Retina (tissue), 1 donor: ENCODE results near the gene CEMIP2.
"Not testable (repeated sequence)": the region's sequence is repeated elsewhere in the genome, so short reads cannot be mapped to it uniquely, and the experiment has no call there.

Experiments used
- DNase-seq: peaks from one replicate; pipeline ENCODE4 v3.0.0-alpha.2; 2016

CEMIP2 gene, protein sequence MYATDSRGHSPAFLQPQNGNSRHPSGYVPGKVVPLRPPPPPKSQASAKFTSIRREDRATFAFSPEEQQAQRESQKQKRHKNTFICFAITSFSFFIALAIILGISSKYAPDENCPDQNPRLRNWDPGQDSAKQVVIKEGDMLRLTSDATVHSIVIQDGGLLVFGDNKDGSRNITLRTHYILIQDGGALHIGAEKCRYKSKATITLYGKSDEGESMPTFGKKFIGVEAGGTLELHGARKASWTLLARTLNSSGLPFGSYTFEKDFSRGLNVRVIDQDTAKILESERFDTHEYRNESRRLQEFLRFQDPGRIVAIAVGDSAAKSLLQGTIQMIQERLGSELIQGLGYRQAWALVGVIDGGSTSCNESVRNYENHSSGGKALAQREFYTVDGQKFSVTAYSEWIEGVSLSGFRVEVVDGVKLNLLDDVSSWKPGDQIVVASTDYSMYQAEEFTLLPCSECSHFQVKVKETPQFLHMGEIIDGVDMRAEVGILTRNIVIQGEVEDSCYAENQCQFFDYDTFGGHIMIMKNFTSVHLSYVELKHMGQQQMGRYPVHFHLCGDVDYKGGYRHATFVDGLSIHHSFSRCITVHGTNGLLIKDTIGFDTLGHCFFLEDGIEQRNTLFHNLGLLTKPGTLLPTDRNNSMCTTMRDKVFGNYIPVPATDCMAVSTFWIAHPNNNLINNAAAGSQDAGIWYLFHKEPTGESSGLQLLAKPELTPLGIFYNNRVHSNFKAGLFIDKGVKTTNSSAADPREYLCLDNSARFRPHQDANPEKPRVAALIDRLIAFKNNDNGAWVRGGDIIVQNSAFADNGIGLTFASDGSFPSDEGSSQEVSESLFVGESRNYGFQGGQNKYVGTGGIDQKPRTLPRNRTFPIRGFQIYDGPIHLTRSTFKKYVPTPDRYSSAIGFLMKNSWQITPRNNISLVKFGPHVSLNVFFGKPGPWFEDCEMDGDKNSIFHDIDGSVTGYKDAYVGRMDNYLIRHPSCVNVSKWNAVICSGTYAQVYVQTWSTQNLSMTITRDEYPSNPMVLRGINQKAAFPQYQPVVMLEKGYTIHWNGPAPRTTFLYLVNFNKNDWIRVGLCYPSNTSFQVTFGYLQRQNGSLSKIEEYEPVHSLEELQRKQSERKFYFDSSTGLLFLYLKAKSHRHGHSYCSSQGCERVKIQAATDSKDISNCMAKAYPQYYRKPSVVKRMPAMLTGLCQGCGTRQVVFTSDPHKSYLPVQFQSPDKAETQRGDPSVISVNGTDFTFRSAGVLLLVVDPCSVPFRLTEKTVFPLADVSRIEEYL (N-terminal part only)

DNA sequence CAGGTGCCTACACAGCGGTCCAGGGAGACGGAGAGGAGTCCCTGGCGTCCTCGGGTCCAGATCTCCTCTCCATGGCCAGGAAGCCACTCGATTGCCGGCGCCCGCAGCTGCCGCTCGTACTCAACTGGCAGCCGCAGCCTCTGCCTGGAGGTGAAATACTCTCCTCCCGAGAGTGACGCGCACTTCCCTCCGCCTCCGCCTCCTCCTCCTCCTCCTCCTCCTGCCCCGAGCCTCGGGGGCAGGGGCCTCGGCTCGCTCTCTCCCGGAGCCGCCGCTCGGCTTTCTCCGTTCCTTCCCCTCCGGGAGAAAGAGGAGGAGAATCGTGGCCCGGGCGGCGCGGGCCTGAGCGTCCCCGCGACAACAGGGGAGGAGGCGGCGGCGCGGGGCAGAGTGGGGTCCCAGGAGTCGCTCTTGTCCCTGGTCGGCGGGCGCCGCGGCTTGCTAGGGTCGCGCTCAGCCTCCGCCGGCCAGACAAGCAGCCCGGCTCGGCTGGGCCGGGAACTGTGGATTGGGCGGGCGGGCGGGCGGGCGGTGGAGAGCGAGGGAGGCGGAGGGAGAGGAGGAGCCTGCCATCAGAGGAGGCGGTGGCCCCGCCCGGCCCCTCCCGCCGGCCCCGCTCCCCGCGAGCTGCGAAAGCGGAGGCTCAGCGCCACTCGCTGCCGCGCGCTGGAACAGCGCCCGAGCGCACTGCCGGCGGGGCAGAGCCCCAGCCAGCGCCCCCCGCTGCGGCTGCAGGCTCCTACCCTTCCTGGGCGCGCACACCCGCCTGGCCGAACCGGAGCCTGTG is at the start of gene CEMIP2:
TSS of gene CEMIP2 (minus strand) at position 126 of the 787 bp plus-strand sequence. CDS start 18,140 bp downstream, outside the sequence.
- peak; percentile 96 for DNase-seq

DNA sequence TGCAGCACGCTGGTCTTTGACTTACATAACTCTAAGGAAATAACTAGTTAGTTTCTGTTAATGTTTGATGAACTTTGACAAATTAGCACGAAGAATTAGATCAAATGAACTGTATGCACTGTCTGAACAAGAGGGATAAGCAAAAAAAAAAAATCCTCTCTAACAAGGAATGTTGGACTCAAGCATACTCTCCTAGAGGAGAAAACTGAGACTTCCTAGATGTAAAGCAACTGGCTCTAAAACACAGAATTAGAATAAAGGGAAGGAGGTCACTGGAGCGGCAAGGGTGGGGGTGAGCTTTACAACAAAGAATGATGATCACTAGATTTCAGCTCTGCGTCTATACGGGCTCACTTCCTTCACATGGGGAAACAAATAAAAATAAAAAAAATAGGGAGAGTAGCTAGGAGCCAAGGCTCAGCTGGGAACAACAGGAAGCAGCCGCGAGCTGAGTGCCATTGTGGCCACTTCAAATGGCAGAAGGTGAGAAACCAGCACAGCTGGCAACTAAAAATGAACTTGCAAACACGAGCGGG is 48.7 kb upstream of the CEMIP2 start:
- no peak for DNase-seq

DNA sequence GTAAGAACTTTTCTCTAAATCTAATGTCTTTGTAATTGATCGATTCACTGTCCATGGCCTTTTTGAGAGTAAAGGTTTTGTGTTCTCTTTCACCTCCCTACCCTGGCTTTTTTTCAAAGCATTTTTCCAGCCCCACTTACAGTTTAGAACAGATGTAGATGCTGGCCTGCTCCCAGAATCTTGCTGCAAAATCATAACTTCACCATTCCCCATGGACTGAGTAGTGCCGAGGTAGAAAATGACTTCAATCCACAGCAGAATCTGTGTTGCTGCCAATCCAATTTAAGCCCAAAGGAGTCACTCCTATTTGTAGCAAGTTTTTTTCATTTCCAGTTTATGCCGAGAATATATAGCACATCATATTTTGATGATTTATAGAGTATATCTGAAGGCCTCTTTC is 46.5 kb upstream of the CEMIP2 start:
- DNase-seq = no peak

DNA sequence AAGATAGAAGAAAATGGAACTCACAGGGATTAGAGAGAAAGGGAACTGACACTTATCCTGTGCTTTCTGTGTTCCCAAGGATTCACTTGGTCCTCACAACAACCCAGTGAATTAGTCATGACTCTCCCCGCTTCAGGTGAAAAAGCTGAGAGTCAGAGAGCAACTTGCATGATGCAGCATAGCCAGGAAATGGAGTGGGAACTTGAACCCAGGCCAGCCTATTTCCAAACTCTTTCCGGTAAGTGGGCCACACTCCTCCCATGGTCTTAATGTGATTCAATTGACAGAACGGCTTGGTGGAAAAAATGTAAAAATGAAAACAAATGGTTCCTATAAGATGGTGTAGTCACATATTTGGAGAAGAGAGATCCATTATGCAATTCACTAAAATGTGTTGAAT is 45.9 kb upstream of the CEMIP2 start:
- DNase-seq = no peak

DNA sequence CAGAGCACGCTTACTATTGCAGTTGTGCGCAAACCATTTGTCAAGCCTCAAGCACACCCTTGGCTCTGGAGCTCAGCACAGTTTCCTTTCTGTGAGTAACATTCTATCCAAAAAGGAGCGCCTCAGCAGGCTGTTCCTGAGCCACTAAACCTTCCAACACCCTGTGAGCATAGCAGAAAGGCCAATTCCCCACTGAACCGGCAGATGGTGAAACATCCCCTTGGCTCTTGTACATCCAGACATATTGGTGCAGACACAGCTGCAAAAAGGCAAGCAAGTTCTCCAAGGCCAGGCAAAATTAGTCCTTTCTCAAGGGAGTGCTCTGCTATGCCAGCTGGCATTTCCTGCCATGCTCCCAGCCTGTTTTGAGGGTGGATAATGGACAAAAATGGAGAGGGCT is 44.1 kb upstream of the CEMIP2 start:
- no peak for DNase-seq

DNA sequence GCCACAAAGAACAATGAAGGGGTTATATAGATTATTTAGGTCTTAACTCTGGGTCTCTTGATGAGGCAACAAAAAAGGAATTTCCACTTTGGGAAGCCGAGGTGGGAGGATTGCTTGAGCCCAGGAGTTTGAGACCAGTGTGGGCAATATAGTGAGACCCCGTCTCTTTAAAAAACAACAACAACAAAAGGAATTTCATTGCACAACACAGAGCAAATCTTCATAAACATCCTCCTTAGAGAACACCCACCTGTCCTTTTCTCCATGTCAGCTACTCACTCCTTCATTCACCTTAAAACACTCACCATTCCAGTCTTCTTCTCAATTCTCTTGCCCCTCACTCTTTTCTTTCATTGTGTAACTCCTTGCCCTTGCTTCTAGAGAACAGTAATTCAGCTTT is 39.8 kb upstream of the CEMIP2 start:
- no peak for DNase-seq

DNA sequence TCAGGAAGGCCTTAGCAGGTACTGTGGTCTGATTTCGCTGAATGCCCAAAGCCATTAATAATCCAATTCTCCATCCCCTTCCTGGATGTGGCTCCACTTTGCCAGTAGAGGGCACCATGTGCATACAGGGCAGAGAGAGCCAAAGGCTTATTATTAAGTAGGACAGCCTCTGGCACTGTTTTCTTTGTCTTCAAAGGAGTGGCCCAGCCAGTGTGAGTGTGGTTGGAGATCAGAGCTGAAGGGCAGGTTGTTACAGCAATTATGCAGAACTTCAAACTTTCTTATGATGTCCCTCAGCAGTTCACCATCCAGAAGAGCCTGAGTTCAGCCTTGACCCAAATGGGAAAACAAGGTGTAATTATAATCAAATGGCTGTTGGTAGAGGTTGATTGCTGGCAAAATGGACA is 38.6 kb upstream of the CEMIP2 start:
- peak; percentile 54 for DNase-seq

DNA sequence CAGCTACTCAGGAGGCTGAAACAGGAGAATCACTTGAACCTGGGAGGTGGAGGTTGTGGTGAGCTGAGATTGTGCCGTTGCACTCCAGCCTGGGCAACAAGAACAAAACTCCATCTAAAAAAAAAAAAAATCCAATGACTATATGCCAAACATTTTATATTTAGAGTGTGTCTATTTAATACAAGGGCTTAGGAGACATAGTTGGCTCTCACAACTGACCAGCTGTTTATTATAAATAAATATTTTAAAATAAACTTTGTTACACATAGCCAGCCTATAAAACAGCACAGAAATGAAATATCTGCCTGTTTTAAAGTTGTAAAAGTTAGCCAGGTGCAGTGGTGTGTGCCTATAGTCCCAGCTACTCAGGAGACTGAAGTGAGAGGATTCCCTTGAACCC is 36.8 kb upstream of the CEMIP2 start:
- DNase-seq = not testable (repeated sequence)

DNA sequence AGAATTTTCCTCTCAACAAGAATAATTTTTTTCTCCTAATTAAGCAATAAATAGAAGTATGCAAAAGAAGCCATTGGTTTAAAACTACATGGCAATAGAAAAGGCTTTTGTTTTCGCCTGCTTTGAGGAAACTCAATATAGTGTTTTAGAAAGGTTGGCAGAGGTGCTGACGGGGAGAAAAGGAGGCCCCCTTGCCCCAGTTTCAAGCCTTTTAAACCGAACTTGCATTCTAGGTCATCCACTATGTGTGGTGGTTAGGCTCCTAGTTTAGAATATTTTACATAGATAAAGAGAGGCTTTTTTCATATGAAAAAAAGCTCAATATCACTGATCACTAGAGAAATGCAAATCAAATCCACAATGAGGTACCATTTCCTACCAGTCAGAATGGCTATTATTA is 33.5 kb upstream of the CEMIP2 start:
- DNase-seq = no peak

DNA sequence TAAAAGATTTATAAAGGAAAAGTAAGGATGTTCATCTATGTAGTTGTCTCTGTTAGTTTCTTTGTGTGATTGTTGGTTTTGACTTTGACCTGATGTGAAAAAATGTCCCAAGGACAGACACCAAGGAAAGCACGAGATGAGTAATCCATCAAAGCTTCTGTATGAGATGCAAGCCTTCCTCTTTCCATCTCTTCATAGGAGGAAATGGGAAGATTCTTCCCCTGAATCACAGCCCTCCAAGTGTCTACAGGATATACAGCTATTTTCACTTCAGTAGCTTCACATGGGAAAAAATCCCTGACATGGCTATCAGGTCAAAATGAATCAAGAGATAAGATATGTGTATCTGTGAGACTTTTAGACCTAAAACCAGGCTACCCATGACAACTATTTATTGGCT is 29.0 kb upstream of the CEMIP2 start:
- DNase-seq = no peak

DNA sequence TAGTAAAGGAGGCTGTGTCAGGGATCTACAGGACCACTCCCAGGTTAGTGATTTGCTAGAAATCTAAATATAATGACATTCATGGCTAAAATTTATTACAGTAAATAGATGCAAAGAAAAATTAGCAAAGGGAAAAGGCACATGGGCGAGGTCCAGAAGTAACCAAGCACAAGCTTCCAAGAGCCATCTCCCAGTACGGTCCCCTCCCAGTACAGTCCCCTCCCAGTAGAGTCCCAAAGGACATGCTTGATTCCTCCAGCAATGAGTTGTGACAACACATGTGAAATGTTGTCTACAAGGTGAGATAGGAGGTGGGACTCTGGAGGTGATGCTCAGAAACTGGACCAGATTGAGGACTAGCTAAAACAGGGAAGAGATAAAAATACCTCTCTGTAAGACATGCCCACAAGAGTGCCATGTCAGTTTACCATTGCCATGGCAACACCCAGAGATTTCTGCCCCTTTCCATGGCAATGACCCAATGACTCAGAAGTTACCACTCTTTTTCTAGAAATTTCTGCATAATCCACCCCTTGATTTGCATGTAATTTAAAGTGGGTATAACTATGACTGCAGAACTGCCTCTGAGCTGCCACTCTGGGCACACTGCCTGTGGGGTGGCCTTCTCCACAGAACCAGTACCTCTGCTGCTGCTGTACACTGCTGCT is 27.9 kb upstream of the CEMIP2 start:
- no peak for DNase-seq

DNA sequence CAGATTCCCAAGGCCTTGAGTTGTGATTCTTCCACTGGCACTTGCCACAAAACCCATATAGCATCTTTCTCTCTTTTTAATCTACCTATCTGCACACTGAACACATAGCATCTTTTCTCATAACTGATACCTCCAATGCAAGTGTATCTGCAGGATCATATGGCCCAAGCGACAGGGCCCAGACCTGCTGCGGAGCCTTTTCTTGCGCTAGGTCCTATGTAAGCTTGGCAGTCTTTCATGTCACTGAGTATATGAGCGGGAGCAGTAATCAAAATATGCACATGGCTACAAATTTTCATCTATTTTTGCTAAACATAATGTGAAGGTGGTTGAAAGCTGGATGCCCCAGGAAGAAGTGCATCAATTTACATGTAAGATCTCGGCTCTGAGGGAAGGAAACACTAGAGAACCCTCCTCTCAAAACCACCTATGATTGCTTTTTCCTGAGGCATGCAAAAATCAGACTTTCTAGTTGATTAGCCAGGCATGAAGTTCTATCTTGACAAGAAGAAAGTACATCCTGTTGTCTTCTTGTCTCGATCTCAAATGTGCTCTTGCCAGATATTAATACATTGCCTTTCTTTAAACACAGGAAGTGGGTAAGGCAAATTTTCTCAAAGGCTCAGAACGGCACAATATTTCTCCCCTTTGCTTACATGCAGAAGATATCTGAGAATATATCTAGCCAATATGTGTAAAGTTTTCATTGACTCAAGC is 26.9 kb upstream of the CEMIP2 start:
- no peak for DNase-seq

DNA sequence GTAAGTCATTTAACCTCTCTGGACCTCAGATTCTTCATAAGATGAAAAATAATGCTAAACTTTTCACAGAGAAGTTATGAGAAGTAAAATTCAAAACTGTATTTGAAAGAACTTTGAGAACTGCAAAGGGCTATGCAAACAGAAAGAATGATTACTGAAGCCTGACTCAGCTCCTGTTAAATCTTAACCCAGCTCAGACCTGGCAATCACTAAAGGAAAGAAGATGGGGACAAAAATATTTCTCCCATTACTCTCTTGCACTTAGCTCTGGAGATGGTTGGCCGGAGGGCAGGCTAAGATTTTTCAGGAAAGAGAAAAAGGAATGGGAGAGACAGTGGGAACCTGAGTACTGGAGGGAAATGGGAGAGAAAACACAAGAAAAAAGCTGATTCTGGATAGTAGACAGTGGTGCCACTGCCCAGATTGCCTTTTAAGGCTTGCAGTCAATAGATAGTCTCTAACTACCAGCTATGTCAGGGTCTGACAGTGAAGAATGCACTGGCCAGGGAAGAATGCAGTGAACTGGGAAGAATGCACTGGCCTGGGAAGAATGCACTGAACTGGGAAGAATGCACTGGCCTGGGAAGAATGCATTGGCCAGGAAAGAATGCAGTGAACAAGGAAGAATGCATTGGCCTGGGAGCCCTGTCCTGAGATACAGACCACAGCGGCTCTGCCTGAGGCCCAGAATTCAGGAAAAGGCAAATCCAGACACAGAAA is 25.2 kb upstream of the CEMIP2 start:
- no peak for DNase-seq

DNA sequence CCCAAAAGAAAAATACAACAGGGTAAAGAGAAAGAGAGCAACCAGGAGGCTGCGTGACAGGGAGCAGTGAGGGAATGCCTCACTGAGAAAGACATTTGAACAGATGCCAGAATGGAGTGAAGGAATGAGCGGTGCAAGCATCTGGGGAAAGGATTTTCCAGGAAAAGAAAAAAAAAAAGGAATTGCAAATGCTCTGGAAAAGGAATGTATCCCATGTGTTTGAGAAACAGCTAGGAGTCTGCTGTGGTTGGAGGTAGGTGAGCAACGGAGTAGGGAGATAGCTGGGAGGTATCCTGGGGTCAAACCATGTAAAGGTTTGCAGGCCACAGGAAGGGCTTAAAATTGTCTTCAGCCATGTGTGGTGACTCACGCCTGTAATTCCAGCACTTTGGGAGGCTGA is 23.6 kb upstream of the CEMIP2 start:
- no peak for DNase-seq

DNA sequence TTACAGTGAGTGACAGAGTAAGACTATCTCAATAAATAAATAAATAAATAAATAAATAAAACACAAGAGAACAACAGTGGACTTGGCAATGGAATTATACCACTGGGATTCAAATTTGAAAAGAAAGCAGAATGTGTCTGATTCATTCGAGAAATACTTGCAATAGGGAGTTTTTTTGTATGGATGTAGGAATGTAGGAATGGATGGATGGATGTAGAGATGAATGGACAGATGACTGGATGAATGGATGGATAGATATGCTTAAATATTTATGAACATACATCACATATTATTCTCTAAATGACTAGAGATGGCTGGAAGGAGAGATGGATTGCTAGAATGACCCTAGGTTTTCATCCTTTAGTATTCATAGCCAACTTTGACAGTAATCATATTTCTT is 22.0 kb upstream of the CEMIP2 start:
- no peak for DNase-seq

DNA sequence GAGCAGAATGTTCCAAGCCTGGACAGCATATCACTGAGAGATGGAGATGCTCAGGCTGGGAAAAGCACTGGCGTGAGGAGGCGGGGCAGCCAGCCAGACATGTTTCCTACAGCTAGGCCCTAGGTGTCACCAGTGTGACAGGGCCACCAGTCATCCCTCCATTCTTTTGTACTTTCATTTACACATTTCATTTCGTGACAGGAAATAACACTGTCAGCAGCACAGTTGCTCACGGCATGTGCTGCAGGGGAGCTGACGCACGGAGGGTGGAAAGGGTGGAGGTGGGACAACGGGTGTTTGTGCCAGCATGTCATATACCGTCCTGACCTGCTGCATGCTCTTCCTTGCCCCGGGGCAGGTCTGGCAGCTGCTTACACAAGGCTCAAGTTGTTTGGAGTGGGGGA is 14.8 kb upstream of the CEMIP2 start:
- DNase-seq = no peak

DNA sequence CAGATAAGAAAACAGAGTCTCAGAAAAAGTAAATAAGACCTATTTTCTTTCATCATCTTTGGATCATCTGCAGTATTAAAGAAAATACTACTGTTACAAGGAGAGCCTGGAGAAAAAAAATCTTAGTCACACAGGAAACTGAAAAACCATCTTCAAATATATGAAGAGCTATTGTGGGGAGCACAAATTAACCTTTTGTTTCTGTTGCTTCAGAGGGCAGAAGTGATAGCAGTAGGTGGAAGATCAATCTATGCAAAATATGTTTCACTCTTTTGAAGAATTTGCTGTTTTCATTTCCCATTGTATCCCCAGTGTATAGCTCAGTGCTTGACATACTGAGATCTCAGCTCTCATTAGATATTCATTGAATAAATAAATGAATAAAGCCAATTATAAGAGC is 13.1 kb upstream of the CEMIP2 start:
- no peak for DNase-seq

DNA sequence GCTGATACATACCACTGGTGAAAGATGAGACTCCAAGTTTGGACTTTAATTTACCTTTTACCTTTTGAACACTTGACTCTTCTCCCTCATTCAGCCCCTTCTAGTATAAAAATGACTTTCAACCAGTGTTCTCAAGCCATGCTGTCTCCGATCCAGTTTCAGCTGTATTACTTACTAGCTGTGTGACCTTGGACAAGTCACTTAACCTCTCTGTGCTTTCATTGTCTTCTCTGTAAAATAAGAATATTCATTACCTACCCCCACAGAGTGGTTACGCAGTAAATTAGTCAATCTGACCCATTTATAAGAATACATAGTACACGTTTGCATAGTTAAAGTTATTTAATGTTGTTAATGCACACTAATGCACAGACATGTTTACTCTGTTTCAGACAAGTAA is 12.6 kb upstream of the CEMIP2 start:
- DNase-seq = no peak

DNA sequence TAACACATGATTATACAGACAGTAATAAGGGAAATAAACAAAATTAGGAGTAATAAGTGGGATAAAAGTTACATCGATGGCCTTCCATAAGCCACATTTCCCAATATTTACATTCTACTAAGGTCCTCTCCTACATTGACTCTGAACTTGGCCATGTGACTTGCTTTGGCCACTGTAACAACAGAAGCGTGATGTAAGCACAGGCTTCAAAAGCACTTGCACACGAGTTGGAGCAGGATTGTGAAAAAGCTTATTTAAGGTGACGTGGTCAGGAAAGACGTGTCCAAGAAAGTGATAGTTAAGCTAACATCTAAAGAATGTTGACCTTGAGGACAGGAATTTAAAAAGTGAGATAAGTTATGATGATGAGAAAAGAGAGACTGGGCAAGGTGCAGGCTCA is 9.8 kb upstream of the CEMIP2 start:
- no peak for DNase-seq

DNA sequence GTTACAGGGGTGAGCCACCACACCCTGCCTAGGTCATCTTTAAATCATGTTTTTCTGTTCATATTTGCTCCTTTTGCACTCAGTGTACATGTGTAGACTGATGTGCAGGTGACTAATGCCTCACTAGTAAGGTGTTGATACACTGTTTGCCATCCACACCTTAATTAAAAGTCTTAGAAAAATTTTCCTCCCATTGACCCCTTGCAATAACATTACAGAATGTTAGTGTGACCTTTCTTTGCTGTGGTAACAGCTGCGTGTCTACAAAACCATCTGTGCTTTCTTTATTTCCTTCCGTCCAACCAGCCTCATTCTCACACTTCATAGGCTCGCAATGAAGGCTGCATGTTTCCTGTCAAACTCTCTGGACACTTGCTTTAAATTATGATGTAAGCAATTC is 6.6 kb upstream of the CEMIP2 start:
- no peak for DNase-seq
